Caco-2 (cell line): ENCODE results near the gene TCERG1L. TPM values are rescaled to one million over a fixed set of nuclear protein-coding genes. Genes with fewer than 3 reads are reported as not detected.

Experiments
- BruUV-seq: library from RNA; stranded (reverse); fragments of 400-500 nt; replicated peaks from 2 replicates; lab custom pipeline; 2021; lab: Mats Ljungman, UMichigan
- CTCF ChIA-PET: fragments of 300-600 bp; sonication (Branson Sonifier 250); formaldehyde crosslinking; loops from one replicate; lab custom pipeline; 2022; ENCODE audit warnings: antibody characterized with exemption; lab: Charles Lee
- POLR2A ChIA-PET: fragments of 300-600 bp; sonication (Branson Sonifier 250); formaldehyde crosslinking; loops from one replicate; lab custom pipeline; 2022; ENCODE audit warnings: antibody characterized with exemption; lab: Charles Lee
- DNase-seq, 2 experiments: peaks; one replicate each; pipeline versions ENCODE4 v3.0.0 to v3.0.0-alpha.2; 2020 to 2022
- H3K27me3 ChIP-seq: replicated peaks from 2 replicates; pipeline ENCODE4 v1.6.0; 2011; ENCODE audit warnings: low read length; ENCODE audit not compliant: control insufficient read depth, insufficient read depth
- H3K36me3 ChIP-seq: 2 replicates; pipeline ENCODE4 v1.5.1; 2011; ENCODE audit warnings: low read length; ENCODE audit not compliant: control insufficient read depth, insufficient read depth
- H3K4me1 ChIP-seq: fragments of 250-450 bp; sonication (Bioruptor Pico); 2 replicates; pipeline ENCODE4 v1.5.1; 2020; ENCODE audit warnings: mild to moderate bottlenecking
- H3K4me3 ChIP-seq: 2 replicates; pipeline ENCODE4 v1.5.1; 2011; ENCODE audit warnings: low read depth, mild to moderate bottlenecking, control low read depth, low read length
- H3K9me3 ChIP-seq: fragments of 250-450 bp; sonication (Bioruptor Pico); 2 replicates; pipeline ENCODE4 v1.5.1; 2020; ENCODE audit warnings: mild to moderate bottlenecking, moderate library complexity
- H3K27ac Mint-ChIP-seq: one replicate; pipeline ENCODE4 v1.8.0; 2022; ENCODE audit warnings: mixed read lengths; ENCODE audit not compliant: unreplicated experiment
- H3K27me3 Mint-ChIP-seq: one replicate; pipeline ENCODE4 v1.8.0; 2022; ENCODE audit warnings: mixed read lengths; ENCODE audit not compliant: insufficient read depth, unreplicated experiment
- H3K36me3 Mint-ChIP-seq: one replicate; pipeline ENCODE4 v1.8.0; 2022; ENCODE audit warnings: mild to moderate bottlenecking, mixed read lengths; ENCODE audit not compliant: insufficient read depth, unreplicated experiment
- H3K4me1 Mint-ChIP-seq: one replicate; pipeline ENCODE4 v1.8.0; 2022; ENCODE audit warnings: low read depth, mixed read lengths; ENCODE audit not compliant: unreplicated experiment
- H3K4me3 Mint-ChIP-seq: one replicate; pipeline ENCODE4 v1.8.0; 2022; ENCODE audit warnings: mild to moderate bottlenecking, moderate library complexity, mixed read lengths; ENCODE audit not compliant: unreplicated experiment
- H3K9me3 Mint-ChIP-seq: one replicate; pipeline ENCODE4 v1.8.0; 2022; ENCODE audit warnings: mixed read lengths; ENCODE audit not compliant: unreplicated experiment
- intact Hi-C: fragments of 100-400 bp; cut with micrococcal nuclease; formaldehyde crosslinking; loops from one replicate; pipeline ENCODE4 v1.10.0; 2022; ENCODE audit not compliant: unreplicated experiment
- total RNA-seq: library from RNA; stranded (reverse); gene quantifications from 2 replicates; pipeline ENCODE4 v1.2.3, GENCODE V29; 2022
- TF ChIP-seq, protein P1 (sequence below), 2 experiments: fragments of 200-600 bp in 1 of 2; IDR thresholded peaks; 1 replicate in 1 of 2; 2 replicates in 1 of 2; pipeline versions ENCODE4 v1.5.1 to v1.8.0; 2011 to 2022; ENCODE audit warnings: antibody characterized with exemption in 1 of 2, control low read depth in 1 of 2, inconsistent platforms in 1 of 2, low read depth in 1 of 2, low read length in 1 of 2, mild to moderate bottlenecking in 1 of 2, moderate library complexity in 1 of 2; ENCODE audit not compliant: insufficient read depth in 1 of 2, severe bottlenecking in 1 of 2, unreplicated experiment in 1 of 2

Gene TCERG1L
- total RNA-seq, 1 experiment from 2014 or later = not detected

GRCh38 chr10:131233611-131234258 is 77.8 kb downstream of the TCERG1L start:
- no peaks in the 10 kb centered on the region for H3K36me3 ChIP-seq
- Mint-ChIP-seq H3K27ac (no peak overlapping the region), H3K4me1 (no peaks in the 10 kb centered on the region), H3K27me3 (peaks cover 6% of the 10 kb centered on the region), H3K36me3 (no peaks in the 10 kb centered on the region), H3K4me3 (no peak overlapping the region), H3K9me3 (no peaks in the 10 kb centered on the region)
- no peaks in the 10 kb centered on the region for H3K4me1 ChIP-seq
- intact Hi-C loops = no loop called here
- no peaks in the 10 kb centered on the region for H3K27me3 ChIP-seq
- ChIA-PET CTCF (no interaction called here), POLR2A (no interaction called here)
- DNase-seq = no peak
- BruUV-seq = no TSS peak
- TF ChIP-seq, protein P1, sequence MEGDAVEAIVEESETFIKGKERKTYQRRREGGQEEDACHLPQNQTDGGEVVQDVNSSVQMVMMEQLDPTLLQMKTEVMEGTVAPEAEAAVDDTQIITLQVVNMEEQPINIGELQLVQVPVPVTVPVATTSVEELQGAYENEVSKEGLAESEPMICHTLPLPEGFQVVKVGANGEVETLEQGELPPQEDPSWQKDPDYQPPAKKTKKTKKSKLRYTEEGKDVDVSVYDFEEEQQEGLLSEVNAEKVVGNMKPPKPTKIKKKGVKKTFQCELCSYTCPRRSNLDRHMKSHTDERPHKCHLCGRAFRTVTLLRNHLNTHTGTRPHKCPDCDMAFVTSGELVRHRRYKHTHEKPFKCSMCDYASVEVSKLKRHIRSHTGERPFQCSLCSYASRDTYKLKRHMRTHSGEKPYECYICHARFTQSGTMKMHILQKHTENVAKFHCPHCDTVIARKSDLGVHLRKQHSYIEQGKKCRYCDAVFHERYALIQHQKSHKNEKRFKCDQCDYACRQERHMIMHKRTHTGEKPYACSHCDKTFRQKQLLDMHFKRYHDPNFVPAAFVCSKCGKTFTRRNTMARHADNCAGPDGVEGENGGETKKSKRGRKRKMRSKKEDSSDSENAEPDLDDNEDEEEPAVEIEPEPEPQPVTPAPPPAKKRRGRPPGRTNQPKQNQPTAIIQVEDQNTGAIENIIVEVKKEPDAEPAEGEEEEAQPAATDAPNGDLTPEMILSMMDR (IDR thresholded peaks at IDR 0.05; ENCODE audit: insufficient read depth in 1 of 2, low read depth in 1 of 2, low read length in 1 of 2, severe bottlenecking in 1 of 2, unreplicated experiment in 1 of 2) = no peak
- H3K4me3 ChIP-seq = no peak overlapping the region
- no peaks in the 10 kb centered on the region for H3K9me3 ChIP-seq

DNA sequence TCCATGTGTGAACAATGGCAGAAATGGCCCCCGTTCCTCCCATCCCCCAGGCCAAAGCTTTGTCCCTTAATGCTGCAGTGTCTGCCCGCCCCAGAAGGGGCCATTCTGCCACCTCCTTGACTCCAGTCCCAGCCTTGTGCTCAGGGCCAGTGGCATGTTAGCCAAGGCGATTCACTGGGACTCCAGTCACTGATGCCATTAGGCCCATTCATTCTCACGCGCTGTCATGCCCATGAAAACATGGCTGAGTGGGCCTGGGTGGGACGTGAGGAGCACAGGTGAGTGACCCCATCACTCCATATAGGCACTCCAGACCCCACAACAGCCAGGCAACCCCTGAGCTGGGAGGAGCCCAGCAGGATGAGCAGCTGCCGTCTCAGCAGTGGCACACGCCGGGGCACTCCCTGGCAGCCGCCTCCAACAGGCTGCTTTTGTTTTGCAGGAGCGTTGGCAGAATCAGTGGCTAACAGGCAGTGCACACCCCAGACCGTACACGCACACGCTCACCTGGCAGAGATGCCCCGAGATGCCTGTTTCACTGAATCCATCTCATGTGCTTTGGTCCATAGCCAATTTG is 79.5 kb downstream of the TCERG1L start:
- Mint-ChIP-seq H3K4me1 (no peaks in the 10 kb centered on the region), H3K27me3 (peaks cover 4% of the 10 kb centered on the region), H3K36me3 (no peaks in the 10 kb centered on the region), H3K9me3 (no peaks in the 10 kb centered on the region), H3K4me3 (no peak overlapping the region), H3K27ac (no peak overlapping the region)
- TF ChIP-seq, protein P1 (IDR thresholded peaks at IDR 0.05; ENCODE audit: insufficient read depth in 1 of 2, low read depth in 1 of 2, low read length in 1 of 2, severe bottlenecking in 1 of 2, unreplicated experiment in 1 of 2) = no peak
- DNase-seq = no peak
- H3K27me3 ChIP-seq = no peaks in the 10 kb centered on the region
- H3K36me3 ChIP-seq = no peaks in the 10 kb centered on the region
- no peak overlapping the region for H3K4me3 ChIP-seq
- H3K4me1 ChIP-seq = no peaks in the 10 kb centered on the region
- BruUV-seq = no TSS peak
- CTCF ChIA-PET = no interaction called here
- intact Hi-C loops = no loop called here
- H3K9me3 ChIP-seq = no peaks in the 10 kb centered on the region
- POLR2A ChIA-PET = no interaction called here

DNA sequence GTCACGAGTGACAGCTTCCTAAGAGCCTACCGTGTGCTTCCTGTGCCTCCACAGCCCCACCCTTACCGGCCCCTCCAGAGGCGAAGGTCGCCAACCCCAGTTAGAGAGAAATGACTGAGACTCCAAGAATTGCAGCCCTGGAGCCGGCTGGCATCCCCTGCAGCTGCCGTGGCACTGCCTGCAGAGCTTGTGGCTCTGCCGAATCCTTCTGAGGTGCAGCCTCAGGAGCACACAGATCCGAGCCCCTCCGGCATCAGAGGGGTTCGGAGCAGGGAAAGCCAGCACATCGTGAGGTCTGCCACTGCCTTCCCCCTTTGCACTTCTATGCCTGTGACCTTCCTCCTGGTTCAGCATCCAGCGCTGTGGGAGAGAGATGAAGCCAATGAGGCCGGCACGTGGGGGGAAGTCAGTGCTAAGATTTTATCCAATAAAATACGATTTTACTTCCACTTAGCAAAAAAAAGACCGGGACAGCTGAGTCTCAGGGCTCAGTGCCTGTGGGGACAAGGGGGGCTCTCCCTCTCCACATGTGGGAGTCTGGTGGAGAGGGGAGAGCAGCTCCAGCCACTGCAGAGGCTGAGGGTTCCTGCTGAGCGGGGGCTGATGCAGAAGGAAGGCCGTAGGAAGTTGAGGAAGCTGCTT is 80.1 kb downstream of the TCERG1L start:
- ChIA-PET POLR2A (no interaction called here), CTCF (no interaction called here)
- no peaks in the 10 kb centered on the region for H3K4me1 Mint-ChIP-seq
- no peaks in the 10 kb centered on the region for H3K9me3 Mint-ChIP-seq
- no peaks in the 10 kb centered on the region for H3K27me3 Mint-ChIP-seq
- H3K27ac Mint-ChIP-seq = no peak overlapping the region
- TF ChIP-seq, protein P1 (IDR thresholded peaks at IDR 0.05; ENCODE audit: insufficient read depth in 1 of 2, low read depth in 1 of 2, low read length in 1 of 2, severe bottlenecking in 1 of 2, unreplicated experiment in 1 of 2) = no peak
- no peak overlapping the region for H3K4me3 Mint-ChIP-seq
- intact Hi-C loops = no loop called here
- no peaks in the 10 kb centered on the region for H3K36me3 Mint-ChIP-seq
- Histone ChIP-seq H3K4me3 (no peak overlapping the region), H3K4me1 (no peaks in the 10 kb centered on the region), H3K9me3 (no peaks in the 10 kb centered on the region), H3K36me3 (no peaks in the 10 kb centered on the region), H3K27me3 (no peaks in the 10 kb centered on the region)
- DNase-seq = no peak
- BruUV-seq = no TSS peak
